Vagina (tissue), 2 donors: Measurements from ENCODE around the gene TMEM260. TPM values are rescaled to one million over a fixed set of nuclear protein-coding genes. Genes with fewer than 3 reads are reported as not detected.
A peak's percentile ranks its signal among the peaks of the same experiment; 100 is the strongest.

Experiments used
- DNase-seq, 2 donors: peaks; one replicate each; pipeline ENCODE4 v3.0.0-alpha.2; 2017; ENCODE audit errors: extremely low spot score in 2 of 2
- H3K27ac ChIP-seq: fragments of 200-600 bp; sonication (generic); one replicate; pipeline ENCODE4 v1.5.1; 2019
- H3K27me3 ChIP-seq: fragments of 200-600 bp; sonication (generic); one replicate; pipeline ENCODE4 v1.5.1; 2019
- H3K36me3 ChIP-seq, 2 donors: fragments of 200-600 bp; sonication (generic); one replicate each; pipeline ENCODE4 v1.5.1; 2017 to 2019
- H3K4me1 ChIP-seq: fragments of 200-600 bp; sonication (generic); one replicate; pipeline ENCODE4 v1.5.1; 2019
- H3K4me3 ChIP-seq, 2 donors: fragments of 200-600 bp; sonication (generic); 1 replicate in 1 of 2; 2 replicates in 1 of 2; pipeline ENCODE4 v1.5.1; 2016 to 2019
- H3K9me3 ChIP-seq: fragments of 200-600 bp; sonication (generic); one replicate; pipeline ENCODE4 v1.5.1; 2019
- CTCF ChIP-seq, 3 experiments: fragments of 450-650 bp in 2 of 3; fragments of 200-600 bp in 1 of 3; sonication (generic) in 1 of 3; IDR thresholded peaks; one replicate each; pipeline ENCODE4 v1.5.1; 2017 to 2019; ENCODE audit warnings: antibody characterized with exemption in 3 of 3, mild to moderate bottlenecking in 2 of 3, moderate library complexity in 2 of 3
- POLR2A ChIP-seq, 2 donors: fragments of 450-650 bp; IDR thresholded peaks; one replicate each; pipeline ENCODE4 v1.6.1; 2017; ENCODE audit warnings: antibody characterized with exemption in 2 of 2, mild to moderate bottlenecking in 2 of 2, moderate library complexity in 2 of 2
- POLR2AphosphoS5 ChIP-seq, 2 donors: sonication (generic); formaldehyde crosslinking; IDR thresholded peaks; one replicate each; pipeline ENCODE4 v1.9.0; 2017; ENCODE audit warnings: antibody characterized with exemption in 2 of 2, mild to moderate bottlenecking in 2 of 2, low read depth in 1 of 2; ENCODE audit not compliant: insufficient read depth in 1 of 2
- intact Hi-C: fragments of 100-400 bp; cut with DNase I; formaldehyde crosslinking; loops from one replicate; pipeline ENCODE4 v1.15.1; 2023
- total RNA-seq: library from RNA; depleted of rRNA; stranded (reverse); fragments of >200 nt; gene quantifications from one replicate; pipeline ENCODE4 v1.2.3, GENCODE V29; 2016

Gene TMEM260
- total RNA-seq, 1 donor from 2014 or later = 13.3 TPM

- Histone ChIP-seq H3K36me3 (peaks cover 0 to 3% of the 10 kb centered on the region in 2 donors), H3K27ac (no peak overlapping the region), H3K4me3 (peak overlapping the region; percentile 86 to 97), H3K9me3 (no peaks in the 10 kb centered on the region), H3K4me1 (peaks cover 36% of the 10 kb centered on the region), H3K27me3 (no peaks in the 10 kb centered on the region)
- intact Hi-C loops = no loop called here
- no peak for DNase-seq
- TF ChIP-seq CTCF (IDR thresholded peaks at IDR 0.05) (no peak), POLR2AphosphoS5 (IDR thresholded peaks at IDR 0.05; ENCODE audit: insufficient read depth in 1 of 2, low read depth in 1 of 2) (no peak)
Measured at GRCh38 chr14:56581041-56581727, 1.6 kb downstream of the TMEM260 start.

- TF ChIP-seq POLR2A (IDR thresholded peaks at IDR 0.05) = no peak
- no peak for TF ChIP-seq CTCF (IDR thresholded peaks at IDR 0.05)
- TF ChIP-seq POLR2AphosphoS5 (IDR thresholded peaks at IDR 0.05; ENCODE audit: insufficient read depth in 1 of 2, low read depth in 1 of 2) = no peak
- Histone ChIP-seq H3K27me3 (no peaks in the 10 kb centered on the region), H3K27ac (no peak overlapping the region), H3K36me3 (peaks cover 0 to 3% of the 10 kb centered on the region in 2 donors), H3K9me3 (no peaks in the 10 kb centered on the region), H3K4me3 (no peak overlapping the region), H3K4me1 (peaks cover 33% of the 10 kb centered on the region)
- no peak for DNase-seq
- intact Hi-C loops = no loop called here
Measured at GRCh38 chr14:56585461-56586084, 6.0 kb downstream of the TMEM260 start.

GRCh38 chr14:56587701-56588100 lies 8.1 kb downstream of the TMEM260 start:
- TF ChIP-seq CTCF (IDR thresholded peaks at IDR 0.05) (no peak), POLR2AphosphoS5 (IDR thresholded peaks at IDR 0.05; ENCODE audit: insufficient read depth in 1 of 2, low read depth in 1 of 2) (no peak), POLR2A (IDR thresholded peaks at IDR 0.05) (no peak)
- H3K9me3 ChIP-seq = no peaks in the 10 kb centered on the region
- no peaks in the 10 kb centered on the region for H3K27me3 ChIP-seq
- H3K4me1 ChIP-seq = peaks cover 14% of the 10 kb centered on the region
- no peak for DNase-seq
- intact Hi-C loops = no loop called here
- no peak overlapping the region for H3K27ac ChIP-seq
- no peak overlapping the region for H3K4me3 ChIP-seq
- peaks cover 0 to 3% of the 10 kb centered on the region in 2 donors for H3K36me3 ChIP-seq

- Histone ChIP-seq H3K4me3 (no peak overlapping the region), H3K27me3 (no peaks in the 10 kb centered on the region), H3K4me1 (no peaks in the 10 kb centered on the region), H3K36me3 (peaks cover 0 to 6% of the 10 kb centered on the region in 2 donors), H3K27ac (no peak overlapping the region), H3K9me3 (no peaks in the 10 kb centered on the region)
- TF ChIP-seq POLR2AphosphoS5 (IDR thresholded peaks at IDR 0.05; ENCODE audit: insufficient read depth in 1 of 2, low read depth in 1 of 2) (no peak), CTCF (IDR thresholded peaks at IDR 0.05) (no peak), POLR2A (IDR thresholded peaks at IDR 0.05) (no peak)
- intact Hi-C loops = no loop called here
- DNase-seq = no peak
Measured at GRCh38 chr14:56590535-56590960, 10.9 kb downstream of the TMEM260 start.
